ENCODE measurements around the gene HDGF.
A peak's percentile ranks its signal among the peaks of the same experiment; 100 is the strongest.

Gene HDGF

DNA sequence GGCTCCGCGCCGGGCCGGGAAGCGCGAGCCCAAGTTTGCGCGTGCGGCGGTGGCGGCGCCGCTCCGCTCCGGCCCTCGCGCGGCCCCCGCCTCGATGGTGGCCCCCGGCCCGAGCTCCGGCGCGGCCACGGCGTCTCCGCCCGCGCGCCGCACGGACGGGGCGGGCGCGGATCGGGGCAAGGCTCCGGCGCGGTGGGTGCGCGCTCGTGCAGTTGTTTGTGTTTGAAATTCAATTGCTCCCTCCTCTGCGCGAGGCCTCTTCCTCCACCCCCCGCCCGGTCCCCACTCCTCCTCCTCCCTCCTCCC lies at the start of gene HDGF:
Gene HDGF (minus strand): TSS at position 225 of the 306 bp plus-strand sequence. CDS start 246 bp downstream, outside the sequence.
- DNase-seq, result no peak

- DNase-seq, result peak in 2 of 4 experiments; percentile 15 to 26
These were observed 45.9 kb upstream of the HDGF start for GRCh38 chr1:156797212-156797871.

- DNase-seq, result no peak
These were observed 45.0 kb upstream of the HDGF start for GRCh38 chr1:156796340-156797097.

- DNase-seq, result no peak
These were observed 44.3 kb upstream of the HDGF start for GRCh38 chr1:156795787-156796186.

DNA sequence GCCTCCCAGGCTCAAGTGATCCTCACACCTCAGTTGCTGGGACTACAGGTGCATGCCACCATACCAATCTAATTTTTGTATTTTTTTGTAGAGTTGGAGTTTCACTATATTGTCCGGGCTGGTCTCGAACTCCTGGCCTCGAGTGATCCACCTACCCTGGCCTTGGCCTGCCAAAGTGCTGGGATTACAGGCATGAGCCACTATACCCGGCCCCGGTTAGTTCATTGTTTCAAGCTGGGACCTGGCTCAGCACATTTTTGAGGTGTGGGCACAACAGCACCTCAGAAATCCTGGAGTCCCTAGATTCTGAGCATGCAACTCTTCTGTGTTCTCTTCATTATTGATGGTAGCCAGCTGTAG lies 43.9 kb upstream of the HDGF start:
- no peak for DNase-seq

GRCh38 chr1:156794506-156795373 lies 43.3 kb upstream of the HDGF start:
- DNase-seq, result no peak

DNA sequence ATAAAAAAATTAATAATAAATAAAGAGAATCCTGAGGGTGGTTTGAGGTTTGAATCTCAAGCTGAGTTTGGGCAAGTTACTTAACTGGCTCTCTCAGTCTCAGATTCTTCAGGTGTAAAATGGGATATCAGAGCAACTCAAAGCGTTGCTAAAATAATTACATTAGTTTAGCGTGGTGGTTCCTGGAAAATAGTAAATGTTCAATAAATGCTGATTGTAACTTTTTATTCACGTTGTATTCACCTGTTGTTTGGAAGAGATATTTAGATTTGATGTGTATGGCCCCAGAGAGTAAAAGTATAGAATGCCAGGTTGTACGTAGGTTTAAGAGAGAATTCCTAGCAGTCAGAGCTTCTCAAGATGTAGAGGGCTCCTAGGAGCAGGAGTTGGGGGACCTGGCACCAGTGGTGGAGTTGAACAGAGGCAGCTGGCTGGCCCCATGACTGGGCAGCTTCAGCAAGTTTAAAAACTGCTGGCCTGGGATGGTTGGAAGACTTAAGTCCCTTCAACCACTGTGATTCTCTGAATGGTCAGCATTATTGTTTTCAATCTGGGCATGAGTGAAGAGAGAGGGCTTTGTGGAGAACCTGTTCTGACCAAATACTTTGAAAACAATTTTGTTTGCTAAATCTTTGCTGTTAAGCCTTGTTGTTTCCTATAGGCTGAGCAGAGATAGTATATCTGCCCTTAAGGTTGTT lies 38.3 kb upstream of the HDGF start:
- no peak for DNase-seq

DNA sequence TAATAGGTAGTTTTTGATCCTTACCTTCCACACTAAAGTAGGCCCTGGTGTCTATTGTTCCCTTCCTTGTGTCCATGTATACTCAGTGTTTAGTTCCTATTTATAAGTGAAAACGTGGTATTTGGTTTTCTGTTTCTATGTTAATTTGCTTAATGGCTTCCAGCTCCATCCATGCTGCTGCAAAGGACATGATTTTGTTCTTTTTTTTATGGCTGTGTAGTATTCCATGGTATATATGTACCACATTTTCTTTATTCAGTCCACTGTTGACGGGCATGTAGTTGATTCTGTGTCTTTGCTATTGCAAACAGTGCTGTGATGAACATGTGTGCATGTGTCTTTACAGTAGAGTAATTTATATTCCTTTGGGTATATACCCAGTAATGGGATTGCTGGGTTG lies 36.7 kb upstream of the HDGF start:
- DNase-seq, result no peak

- no peak for DNase-seq
These were observed 35.2 kb upstream of the HDGF start for GRCh38 chr1:156786640-156787039.

GRCh38 chr1:156785458-156785857 lies 34.0 kb upstream of the HDGF start:
- DNase-seq, result no peak

- no peak for DNase-seq
These were observed 30.2 kb upstream of the HDGF start for GRCh38 chr1:156781585-156782186.

GRCh38 chr1:156777573-156777972 lies 26.1 kb upstream of the HDGF start:
- DNase-seq, result no peak

GRCh38 chr1:156776942-156777341 lies 25.5 kb upstream of the HDGF start:
- no peak for DNase-seq

DNA sequence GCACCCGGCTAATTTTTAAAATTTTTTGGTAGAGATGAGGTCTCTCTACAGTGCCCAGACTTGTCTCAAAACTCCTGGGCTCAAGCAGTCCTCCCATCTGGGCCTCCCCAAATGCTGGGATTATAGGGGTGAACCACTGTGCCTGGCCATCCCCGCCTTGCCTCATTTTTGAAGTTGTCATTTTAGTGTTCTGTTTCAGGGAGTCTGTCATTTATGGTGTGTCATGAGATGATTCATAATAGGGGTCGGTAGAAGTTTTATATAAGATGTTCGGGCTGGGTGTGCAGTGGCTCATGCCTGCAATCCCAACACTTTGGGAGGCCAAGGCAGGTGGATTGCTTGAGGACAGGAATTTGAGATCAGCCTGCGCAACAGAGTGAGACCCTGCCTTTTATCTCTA lies 24.3 kb upstream of the HDGF start:
- no peak for DNase-seq

GRCh38 chr1:156773607-156774006 lies 22.1 kb upstream of the HDGF start:
- DNase-seq, result no peak

GRCh38 chr1:156772728-156773497 lies 21.4 kb upstream of the HDGF start:
- DNase-seq, result no peak

DNA sequence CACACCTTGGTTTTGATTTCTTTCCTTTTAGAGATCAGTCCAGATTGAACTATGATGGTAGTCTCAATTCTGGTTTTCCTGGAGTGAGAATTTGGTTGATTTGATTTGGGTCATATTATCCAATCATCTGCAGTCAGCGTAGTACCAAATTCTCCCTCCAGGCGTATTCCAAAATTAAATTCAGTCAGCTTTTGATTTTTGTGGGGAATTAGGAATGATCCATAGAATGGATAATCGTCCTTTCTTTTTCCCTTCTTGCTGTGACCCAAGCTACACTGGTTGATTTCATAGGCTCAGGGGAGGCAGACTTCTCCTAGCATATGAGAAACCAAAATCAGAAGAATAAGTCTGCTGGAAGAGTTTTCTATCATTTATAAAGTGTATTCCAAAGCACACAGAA lies 20.7 kb upstream of the HDGF start:
- DNase-seq, result no peak

GRCh38 chr1:156768610-156769295 lies 17.3 kb upstream of the HDGF start:
- no peak for DNase-seq

DNA sequence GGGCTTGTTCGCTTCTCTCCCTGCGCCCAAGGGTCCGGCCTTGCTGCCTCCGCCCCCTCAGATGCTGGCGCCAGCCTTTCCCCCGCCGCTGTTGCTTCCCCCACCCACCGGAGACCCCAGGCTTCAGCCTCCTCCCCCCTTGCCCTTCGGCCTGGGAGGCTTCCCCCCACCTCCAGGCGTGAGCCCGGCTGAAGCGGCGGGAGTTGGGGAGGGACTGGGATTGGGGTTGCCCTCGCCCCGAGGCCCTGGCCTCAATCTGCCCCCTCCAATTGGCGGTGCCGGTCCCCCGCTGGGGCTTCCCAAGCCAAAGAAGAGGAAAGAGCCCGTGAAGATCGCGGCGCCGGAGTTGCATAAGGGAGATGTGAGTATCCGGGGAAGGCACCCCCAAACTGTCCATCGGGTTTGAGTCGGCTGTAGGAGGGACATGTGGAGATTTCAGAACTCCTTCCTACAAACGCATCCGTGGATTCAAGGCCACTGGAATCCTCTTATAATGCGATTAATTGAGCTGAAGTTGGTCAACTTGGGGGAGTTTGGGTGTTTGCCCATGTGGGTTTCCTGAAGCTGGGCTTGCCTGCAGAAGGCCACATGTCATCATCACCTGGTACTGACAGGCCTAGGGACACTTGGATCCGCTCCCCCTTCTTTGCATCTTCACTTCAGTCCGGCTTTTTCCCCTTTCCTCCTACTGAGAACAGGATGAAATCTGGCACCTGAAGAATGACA lies 16.6 kb upstream of the HDGF start:
- DNase-seq, result no peak

- DNase-seq, result peak; percentile 80 to 93 (median 88)
These were observed 15.8 kb upstream of the HDGF start, which contains the start of gene PRCC for GRCh38 chr1:156767101-156767878. PRCC (plus strand) TSS chr1:156767535; CDS start chr1:156767772, 237 bp downstream.
